Measurements from ENCODE around the gene KRT33A.
"Not testable (repeated sequence)": the region's sequence is repeated elsewhere in the genome, so short reads cannot be mapped to it uniquely, and the experiment has no call there.

KRT33A gene

DNA sequence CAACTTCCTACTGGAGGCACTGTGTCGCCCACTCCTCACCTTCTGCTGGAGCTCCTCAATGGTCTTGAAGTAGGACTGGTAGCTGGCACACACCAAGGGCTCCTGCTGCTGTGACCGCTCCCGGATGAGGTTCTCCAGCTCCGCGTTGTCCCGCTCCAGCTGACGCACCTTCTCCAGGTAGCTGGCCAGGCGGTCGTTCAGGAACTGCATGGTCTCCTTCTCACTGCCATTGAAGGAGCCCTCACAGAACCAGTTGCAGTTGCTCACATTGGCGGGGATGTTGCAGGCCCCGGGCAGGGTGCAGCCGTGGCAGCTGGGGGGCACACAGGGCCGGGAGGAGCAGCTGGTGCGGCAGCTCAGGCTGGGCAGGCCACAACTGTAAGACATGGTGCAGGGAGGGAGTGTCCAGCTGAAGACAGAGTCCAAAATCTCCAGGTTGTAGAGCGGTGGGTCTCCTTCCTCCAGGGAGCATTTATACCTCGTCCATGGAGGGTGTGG lies at the start of gene KRT33A:
Gene KRT33A (minus strand): TSS at position 448 of the 498 bp plus-strand sequence. CDS start 61 bp downstream, at position 387.
- not testable (repeated sequence) for DNase-seq

DNA sequence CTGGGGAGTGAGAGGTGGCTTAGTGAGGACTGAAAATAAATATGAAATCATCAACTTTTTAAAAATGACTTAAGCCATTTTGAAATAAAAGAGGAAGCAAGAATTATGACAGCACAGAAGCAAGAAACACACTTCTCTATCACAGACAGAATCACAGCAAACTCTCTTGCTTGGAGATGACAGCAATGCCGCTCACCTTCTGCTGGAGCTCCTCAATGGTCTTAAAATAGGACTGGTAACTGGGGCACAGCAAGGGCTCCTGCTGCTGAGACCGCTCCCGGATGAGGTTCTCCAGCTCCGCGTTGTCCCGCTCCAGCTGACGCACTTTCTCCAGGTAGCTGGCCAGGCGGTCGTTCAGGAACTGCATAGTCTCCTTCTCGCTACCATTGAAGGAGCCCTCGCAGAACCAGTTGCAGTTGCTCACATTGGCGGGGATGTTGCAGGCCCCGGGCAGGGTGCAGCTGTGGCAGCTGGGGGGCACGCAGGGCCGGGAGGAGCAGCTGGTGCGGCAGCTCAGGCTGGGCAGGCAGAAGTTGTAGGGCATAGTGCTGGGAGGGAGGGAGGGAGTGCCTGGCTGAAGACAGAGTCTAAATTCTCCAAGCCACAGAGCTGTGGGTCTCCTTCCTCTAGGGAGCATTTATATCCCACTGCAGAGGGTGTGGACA lies 46.5 kb upstream of the KRT33A start, which contains the start of gene KRT31:
Gene KRT31 (minus strand): TSS at position 613 of the 665 bp plus-strand sequence. CDS start 69 bp downstream, at position 544.
- no peak for DNase-seq

DNA sequence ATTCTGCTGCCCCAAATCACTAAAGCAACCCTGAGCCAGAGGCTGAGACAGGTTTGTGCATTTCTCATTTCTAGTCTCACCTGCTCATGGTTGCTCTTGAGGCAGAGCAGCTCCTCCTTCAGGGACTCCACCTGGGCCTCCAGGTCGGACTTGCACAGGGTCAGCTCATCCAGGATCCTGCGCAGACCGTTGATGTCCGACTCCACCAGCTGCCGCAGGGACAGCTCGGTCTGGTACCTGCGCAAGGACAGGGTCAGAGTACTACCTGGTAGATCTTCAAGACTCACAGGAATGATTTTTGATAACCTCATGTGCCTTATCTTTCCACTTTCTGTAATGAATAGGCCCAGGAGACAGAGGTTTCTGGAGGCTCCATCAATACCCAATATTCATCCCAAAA lies 45.7 kb upstream of the KRT33A start:
- DNase-seq: no peak

DNA sequence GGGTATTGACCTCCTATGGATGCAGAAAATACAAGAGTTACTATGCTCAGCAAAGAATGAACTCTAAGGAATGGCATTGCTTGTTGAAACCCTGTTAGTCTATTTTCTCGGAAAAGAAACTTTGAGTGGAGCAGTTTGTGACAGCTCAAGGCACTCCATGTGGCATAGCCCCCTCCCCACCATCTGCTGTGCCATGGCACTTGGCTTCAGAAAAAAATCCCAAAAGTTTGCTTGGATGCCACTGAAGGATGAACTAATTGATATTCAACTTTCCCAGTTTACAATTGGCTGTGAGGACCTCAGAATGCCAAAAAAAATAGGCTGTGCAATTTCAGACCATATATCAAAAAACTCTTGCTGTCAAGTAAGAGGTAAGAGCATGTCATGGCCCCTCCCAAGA lies 45.0 kb upstream of the KRT33A start:
- DNase-seq: no peak

DNA sequence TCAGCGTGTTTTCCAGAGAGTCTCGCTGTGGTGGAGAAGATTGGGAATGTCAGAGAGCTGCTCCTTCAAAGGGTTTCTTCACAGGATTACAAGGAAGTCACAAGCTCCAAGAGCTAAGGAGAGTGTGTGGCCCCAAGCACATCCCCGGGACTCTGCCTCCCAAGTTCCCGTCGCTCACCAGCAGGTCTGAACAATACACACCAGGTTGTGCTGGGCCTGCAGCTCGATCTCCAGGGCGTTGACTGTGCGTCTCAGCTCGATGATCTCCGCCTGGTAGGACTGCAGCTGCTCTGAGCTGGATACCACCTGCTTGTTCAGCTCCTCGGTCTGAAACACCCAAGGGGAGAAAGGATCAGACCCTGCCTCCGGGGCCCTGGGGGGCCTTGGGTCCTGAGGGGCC lies 44.4 kb upstream of the KRT33A start:
- not testable (repeated sequence) for DNase-seq

DNA sequence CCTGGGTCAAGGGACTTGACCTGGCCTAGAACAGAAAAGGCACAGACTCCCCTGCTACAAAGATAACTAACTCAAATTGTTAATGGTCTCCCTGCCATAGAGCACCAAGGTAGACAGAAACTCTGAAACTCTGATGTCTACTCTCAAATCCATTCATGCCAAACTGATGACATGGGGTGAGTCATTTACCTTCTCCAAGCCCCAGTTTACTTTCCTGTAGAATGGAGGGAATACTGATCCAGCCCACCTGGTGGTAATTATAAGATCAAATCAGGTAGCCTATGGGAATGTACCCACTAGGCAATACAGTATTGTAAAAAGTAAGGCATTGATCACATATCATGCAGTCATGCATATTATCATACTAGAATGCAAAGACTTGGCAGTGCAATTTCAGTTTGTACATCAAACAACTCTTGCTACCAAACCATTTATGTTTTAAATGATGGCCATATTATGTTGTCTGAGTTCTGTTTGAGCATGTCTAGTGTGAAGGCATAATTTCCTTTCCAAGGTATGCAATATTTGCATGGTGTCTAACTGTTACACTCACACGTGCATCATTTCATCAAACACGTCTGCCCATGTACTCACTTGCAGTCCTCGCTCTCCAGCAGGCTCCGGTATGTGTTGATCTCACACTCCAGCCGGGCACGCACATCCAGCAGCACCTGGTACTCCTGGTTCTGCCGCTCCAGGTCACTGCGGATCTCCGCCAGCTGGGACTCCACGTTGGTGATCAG lies 43.8 kb upstream of the KRT33A start:
- DNase-seq: no peak

DNA sequence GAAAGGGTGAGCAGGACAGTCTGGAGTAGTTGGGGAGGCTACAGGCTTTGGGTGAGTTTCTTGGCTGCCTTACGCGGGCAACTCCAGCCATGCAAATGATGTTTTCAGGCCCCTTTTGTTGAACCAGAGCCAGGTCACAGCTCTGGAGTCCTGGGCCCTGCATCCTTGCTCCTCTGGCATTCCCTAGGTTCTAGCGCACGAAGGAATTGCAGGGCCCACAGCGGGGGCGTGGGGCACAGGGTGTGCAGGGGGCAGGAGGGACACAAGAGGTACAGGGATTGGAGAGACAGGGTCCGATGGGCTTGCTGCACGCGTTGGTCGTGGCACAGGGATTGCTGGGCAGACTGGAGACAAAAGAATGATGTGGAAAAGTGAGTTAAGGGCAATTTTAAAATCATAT lies 43.2 kb upstream of the KRT33A start:
- DNase-seq: no peak

DNA sequence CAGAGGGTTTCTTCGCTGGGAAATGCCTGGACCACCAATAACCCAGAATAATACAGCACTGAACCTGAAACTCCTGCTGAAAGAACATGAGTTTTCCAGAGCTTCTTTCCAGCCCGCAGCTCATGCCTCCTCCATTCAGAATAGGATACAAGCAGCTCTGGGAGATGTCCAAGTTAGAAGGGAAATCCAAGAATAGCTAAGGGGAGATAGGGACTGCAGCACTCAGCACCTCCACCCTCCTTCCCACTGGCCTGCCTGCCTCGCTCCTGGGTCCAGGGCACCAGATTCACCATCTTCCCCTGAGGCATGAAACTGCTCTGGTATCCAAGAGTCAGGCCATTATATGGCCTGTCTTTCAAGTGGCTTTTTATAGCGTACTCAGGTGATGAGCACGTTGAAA lies 42.7 kb upstream of the KRT33A start:
- DNase-seq: no peak

DNA sequence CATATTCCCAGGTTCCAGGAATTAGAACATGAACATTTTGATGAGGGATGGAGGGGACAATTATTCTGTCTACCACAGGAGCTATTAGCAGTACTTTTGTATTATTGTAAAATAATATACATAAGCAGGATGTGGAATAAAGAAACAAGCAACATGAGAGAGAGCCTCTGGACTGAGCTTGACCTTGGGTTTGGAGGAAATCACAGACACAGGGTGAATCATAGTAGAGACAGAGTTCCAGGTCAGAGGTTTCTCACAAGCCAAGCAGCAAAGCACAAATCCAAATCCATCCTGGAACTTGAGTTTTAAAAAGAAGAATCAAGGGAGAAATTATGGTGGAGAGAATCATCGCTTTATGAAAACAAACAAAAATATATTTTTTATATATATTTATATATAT lies 41.6 kb upstream of the KRT33A start:
- no peak for DNase-seq

DNA sequence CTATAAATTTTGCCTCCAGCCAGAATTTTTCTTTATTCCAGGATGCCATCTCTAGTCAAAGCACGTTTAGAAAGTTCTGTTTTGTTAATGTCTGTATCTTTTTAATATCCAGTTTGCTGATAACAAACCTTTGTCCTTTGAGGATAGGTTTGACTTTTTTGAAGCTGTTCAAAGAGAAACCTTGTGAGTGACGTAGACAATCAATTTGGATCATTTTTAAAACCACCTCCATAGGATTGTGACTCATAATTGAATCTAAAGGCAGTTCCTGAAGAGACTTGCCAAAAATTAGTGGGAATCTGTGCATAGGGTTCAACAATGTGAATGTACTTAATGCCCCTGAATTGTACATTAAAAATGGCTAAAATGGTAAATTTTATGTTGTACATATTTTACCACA lies 40.9 kb upstream of the KRT33A start:
- DNase-seq: no peak

DNA sequence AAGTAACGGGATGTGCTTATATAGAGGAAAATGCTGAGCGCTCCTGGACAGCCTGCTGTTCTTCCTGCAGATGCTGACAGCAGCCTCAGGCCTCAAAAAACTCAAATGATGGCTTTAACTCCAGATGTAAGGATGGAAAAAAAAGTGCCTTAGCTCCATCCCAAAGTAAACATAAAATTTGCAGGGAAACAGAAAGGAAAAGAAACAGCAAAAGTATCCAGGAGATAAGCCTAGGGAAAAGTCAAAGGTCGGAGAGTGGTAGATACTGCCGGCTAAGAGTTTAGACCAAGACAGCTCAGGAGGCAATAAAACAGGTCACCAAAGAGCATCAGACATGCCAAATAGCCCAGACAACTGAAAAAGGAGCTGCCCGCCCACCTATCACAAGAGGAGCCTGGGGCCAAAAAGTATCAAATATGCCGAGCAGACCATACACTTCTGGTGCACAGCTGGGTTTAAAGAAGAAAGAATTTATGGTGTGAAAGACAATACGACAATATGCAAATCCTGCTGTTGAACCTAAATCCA lies 39.8 kb upstream of the KRT33A start:
- no peak for DNase-seq

DNA sequence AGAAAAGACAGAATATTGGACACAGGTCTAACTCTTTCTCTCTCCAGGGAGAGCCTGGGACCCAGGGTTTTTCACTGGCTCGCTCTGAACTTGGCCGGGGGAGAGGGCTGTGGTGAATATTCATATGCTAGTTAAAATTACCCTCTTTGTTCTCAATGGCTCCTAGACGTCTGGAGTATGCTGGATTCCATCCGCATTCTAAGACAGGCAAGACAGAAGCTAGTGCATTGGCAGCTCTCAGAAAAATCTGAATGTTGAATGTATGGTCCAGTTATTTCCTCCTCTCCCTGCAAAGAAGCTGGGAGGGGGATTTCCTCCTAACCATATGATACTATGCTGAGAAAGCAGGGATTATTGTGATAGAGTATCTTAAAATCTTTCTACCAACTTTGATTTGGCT lies 37.0 kb upstream of the KRT33A start:
- DNase-seq: no peak

DNA sequence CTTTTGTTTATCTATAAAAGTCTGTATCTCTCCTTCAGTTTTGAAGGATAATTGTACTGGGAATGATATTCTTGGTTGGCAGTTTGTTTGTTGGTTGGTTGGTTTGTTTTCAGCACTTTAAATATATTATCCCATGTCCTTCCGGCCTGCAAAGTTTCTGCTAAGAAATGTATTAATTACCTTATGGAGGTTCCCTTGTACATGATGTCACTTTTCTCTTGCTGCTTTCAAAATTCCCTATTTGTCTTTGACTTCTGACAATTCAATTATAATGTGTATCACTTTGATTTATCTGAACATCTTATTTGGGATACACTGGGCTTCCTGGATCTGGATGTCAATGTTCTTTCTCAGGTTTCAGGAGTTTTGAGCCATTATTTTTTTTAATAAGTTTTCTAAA lies 35.6 kb upstream of the KRT33A start:
- DNase-seq: no peak

DNA sequence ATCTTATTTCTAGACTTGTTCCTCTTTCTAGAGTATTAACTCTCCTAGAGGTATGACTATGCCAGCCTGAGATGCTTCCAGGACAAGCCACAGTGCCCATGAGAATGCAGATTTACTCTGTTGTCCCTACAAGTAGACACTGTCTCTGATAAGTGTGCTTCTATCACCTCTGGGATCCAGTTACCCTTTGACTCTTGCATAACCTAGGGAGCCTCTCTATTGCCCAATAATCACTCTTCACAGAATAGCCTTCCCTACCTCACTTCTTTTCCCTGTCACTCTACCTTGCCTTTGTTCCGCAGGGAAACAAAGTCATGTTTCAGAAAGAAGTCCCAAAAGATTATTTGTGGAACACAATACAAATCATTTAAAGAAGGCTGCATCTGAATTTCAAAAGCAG lies 33.1 kb upstream of the KRT33A start:
- no peak for DNase-seq

DNA sequence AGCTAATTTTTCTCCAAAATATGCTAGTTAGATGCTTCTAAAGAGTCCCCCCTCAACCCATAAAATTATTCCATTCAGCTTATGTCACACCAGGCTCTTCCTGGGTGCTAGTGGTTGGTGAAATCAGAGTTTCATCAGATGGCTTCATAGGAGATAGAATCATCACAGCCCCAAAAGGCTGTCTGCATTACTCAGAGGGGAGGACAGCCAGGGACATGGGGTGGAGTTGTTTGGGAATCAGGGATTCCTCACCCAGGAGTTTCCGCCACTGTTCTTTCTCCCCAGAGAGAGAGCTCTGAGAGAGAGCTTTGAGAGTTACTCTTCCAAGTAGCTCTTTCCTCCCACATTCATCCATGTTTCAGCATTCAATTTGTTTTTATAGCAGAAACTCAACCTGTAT lies 31.8 kb upstream of the KRT33A start:
- no peak for DNase-seq

DNA sequence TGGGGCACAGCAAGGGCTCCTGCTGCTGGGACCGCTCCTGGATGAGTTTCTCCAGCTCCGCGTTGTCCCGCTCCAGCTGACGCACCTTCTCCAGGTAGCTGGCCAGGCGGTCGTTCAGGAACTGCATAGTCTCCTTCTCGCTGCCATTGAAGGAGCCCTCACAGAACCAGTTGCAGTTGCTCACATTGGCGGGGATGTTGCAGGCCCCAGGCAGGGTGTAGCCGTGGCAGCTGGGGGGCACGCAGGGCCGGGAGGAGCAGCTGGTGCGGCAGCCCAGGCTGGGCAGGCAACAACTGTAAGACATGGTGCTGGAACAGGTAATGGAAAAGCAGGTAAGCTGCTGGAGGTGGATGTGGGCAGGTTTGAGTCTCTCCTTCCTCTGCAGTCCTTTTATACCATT lies 31.3 kb upstream of the KRT33A start, which contains the start of gene KRT34:
Gene KRT34 (minus strand): TSS at position 364 of the 400 bp plus-strand sequence. CDS start 60 bp downstream, at position 304.
- not testable (repeated sequence) for DNase-seq

DNA sequence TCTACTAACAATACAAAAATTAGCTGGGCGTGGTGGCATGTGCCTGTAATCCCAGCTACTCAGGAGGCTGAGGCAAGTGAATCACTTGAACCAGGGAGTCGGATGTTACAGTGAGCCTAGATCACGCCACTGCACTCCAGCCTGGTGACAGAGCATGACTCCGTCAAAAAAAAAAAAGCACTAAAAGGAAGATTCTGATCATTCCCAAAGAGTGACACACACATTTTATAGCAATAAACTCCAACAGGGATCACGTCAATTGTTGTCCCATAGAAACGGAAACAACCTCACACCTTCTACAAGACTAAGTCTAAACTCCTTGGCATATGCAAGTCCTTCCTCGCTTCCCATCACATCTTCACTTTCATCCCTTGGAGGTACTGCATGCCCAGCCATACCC lies 29.5 kb upstream of the KRT33A start:
- DNase-seq: not testable (repeated sequence)

DNA sequence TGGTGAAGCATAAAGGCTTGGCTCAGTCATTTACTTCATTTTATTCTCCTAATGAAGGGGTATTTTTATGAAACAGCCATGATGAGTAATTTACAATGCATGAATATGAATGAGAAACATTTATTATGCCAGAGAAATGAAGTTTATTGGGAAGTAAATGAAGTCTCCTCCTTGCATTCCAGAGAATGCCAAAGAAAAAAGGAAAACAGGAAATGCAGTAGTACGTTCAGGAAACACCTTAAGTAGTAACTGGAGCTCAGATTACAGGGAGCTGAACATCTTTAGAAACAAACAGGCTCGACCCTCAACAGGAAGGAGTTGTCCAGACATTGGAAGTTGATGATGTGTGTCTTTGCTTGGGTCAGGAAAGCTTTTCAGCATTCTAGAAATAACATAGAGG lies 26.9 kb upstream of the KRT33A start:
- DNase-seq: no peak

DNA sequence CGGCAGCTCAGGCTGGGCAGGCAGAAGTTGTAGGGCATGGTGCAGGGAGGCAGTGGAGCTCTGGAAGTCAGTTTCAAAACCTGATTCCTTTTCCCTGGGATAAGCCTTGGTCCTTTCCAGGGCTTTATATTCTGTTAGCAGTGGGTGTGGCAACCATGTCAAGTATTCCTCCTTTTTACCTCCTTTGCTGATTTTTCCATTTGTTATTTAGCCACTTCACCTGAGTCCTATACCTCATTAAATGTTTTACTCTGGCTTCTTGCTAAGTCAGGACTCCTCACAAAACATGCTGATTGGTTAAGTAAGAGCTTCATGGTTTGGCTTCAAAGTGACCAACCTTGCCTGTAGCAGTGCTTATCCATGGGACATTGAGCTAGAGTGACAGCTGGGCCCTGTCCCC lies 19.1 kb upstream of the KRT33A start, which contains the start of gene KRT33B:
Gene KRT33B (minus strand): TSS at position 101 of the 400 bp plus-strand sequence. CDS start 63 bp downstream, at position 38.
- no peak for DNase-seq

DNA sequence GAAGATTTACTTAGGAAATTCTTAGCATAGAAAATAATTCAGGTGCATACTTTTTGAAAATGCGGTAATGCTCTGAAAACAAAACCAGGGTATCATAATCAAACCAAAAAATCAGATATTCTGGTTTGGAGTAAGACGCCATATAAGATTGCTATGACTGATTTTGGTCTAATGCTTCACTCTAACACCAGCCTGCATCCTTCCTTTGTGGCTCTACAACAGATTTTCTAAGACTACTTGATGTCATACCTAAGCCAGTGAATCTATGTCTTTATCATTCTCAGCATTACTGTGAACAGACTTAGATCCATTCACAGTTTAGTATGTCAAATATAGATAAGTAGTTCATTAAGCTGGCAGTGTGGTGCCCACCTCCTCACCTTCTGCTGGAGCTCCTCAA lies 18.4 kb upstream of the KRT33A start:
- DNase-seq: no peak

DNA sequence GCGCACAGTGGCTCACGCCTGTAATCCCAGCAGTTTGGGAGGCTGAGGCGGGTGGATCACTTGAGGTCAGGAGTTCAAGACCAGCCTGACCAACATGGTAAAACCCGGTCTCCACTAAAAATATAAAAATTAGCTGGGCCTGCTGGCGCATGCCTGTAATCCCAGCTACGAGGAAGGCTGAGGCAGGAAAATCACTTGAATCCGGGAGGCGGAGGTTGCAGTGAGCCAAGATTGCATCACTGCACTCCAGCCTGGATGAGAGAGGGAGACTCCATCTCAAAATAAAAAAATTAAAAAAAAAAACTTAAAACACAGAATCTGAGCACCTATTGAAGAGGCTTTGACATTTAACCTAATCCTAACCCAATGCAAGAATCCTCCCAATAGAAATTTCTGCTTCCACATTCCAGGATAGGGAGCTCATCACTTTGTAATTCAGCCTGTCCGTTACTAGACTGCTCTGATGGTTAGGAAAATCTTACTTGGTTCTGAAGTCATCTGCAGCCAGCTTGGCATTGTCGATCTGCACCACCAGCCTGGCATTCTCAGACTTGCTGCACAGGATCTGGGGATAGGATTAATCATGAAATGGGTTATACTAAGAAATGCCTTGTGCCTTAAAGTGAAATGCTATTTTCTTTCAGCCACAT lies 16.9 kb upstream of the KRT33A start:
- DNase-seq: no peak

DNA sequence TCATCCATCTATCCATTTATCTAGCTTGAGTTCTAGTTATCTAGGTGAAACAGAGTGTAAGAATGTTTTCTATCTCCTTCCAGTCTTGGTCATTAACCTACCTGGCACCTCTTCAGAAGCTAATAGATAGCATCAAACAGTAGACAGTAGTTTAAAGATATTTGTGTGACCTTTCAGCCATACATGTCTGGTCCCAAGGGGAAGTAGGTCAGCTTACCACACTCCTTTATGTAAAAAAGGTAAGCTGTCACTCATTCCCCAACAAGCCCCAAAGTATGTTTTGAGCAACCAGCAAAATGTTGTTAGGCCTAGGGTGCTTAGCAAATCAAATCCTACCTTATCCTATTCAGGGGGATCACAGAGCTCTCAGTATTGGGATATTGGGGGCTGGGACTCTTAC lies 15.4 kb upstream of the KRT33A start:
- no peak for DNase-seq

DNA sequence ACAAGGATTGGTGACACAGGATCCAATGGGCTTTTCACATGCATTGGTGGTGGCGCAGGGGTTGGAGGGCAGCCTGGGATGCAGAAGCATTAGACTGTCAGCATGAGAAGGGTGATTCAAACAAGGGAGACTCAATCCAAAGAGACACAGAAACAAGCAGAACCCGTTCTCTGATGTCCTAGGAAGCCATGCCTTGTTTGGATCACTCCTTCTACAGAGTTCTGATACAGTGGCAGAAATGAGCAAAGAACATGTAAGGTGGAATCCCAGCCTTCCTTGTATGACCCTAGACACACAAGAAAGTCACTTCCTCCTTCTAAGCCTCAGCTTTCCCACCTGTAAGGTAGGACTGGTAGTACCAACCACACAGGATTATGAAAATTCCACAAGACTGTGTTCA lies 13.3 kb upstream of the KRT33A start:
- no peak for DNase-seq

Measured in CD4-positive, alpha-beta T cell treated with Interleukin-6 for 4 hours (primary cell).